Body of pancreas (tissue), 4 donors: ENCODE measurements around the gene ATP6V0A1.

Experiments used
- CTCF ChIP-seq, 7 experiments: fragments of 450-650 bp in 4 of 7; fragments of 200-600 bp in 3 of 7; sonication (generic) in 3 of 7; IDR thresholded peaks; one replicate each; pipeline ENCODE4 v1.5.1; 2016 to 2019; ENCODE audit warnings: antibody characterized with exemption in 7 of 7
- POLR2A ChIP-seq, 3 donors: fragments of 450-650 bp; IDR thresholded peaks; one replicate each; pipeline ENCODE4 v1.6.1; 2016; ENCODE audit warnings: antibody characterized with exemption in 3 of 3, mild to moderate bottlenecking in 2 of 3

DNA sequence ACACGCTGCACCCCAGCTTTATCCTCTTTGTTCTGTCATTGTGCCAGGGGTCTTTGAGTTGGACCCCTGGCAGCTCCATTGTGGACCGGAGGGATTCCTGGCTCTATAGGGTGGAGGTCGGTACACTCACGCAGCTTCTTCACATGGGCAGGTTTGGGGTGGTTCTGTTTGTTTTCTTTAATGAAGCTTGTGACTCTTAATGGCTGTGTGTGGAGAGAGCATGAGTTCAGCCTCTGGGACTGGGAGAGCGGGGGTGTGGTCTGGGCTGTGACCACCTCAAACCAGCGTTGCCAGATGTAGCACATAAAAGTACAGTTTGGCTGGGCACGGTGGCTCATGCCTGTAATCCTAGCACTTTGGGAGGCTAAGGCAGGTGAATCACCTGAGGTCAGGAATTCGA, 56.2 kb downstream of the ATP6V0A1 start:
- TF ChIP-seq POLR2A (IDR thresholded peaks at IDR 0.05) (no peak), CTCF (IDR thresholded peaks at IDR 0.05) (no peak)
